Measurements from ENCODE around the gene UCKL1.

UCKL1 gene

DNA sequence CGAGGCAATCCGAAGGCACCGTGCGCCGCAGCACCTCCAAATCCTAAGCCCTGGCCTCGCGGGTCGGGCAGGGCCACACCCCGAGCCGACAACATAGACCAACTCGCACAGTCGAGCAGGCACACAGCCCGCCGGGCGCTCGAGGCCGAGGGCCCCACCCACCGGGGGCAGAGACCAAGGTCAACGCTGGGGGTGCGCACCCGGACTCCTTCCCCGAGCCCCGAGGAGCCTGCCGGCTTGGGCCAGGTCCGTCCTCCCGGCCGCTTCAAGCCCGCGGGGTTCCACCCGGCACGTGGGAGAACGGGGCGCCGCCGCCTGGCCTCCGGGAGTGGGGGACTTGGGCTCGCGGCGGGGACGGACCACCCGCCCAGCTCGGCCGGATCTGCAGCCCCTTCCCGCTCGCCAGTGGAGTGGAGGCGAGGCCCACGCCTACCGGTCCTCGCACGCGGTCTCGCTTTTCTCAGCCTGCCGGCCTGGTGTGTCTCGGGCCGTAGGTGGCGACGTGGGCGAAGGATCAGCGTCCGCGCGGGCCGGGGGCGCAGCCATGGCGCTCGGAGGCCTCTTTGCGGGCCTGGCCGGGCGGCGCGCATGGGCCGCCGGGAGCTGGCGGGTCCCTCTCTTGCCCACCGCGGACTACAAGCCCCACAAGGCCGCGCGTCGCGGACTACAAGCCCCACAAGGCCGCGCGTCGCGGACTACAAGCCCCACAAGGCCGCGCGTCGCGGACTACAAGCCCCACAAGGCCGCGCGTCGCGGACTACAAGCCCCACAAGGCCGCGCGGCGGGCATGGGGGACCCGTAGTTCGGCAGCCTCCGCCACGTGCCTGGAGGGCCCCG is at the start of gene UCKL1:
UCKL1 (minus strand) TSS at position 590 of the 837 bp plus-strand sequence; CDS start at position 546, 44 bp downstream.
- H3K36me3 Mint-ChIP-seq (ENCODE audit: low read depth) = no peaks in the 10 kb centered on the region
- H3K27ac Mint-ChIP-seq = peak within 1 kb of the TSS; percentile 82
- H3K4me1 Mint-ChIP-seq (ENCODE audit: low read depth) = peaks cover 19% of the 10 kb centered on the region
- H3K4me3 Mint-ChIP-seq = peak within 1 kb of the TSS; percentile 80
- H3K9me3 Mint-ChIP-seq = no peaks in the 10 kb centered on the region
- H3K27me3 Mint-ChIP-seq (ENCODE audit: low read depth) = no peaks in the 10 kb centered on the region

DNA sequence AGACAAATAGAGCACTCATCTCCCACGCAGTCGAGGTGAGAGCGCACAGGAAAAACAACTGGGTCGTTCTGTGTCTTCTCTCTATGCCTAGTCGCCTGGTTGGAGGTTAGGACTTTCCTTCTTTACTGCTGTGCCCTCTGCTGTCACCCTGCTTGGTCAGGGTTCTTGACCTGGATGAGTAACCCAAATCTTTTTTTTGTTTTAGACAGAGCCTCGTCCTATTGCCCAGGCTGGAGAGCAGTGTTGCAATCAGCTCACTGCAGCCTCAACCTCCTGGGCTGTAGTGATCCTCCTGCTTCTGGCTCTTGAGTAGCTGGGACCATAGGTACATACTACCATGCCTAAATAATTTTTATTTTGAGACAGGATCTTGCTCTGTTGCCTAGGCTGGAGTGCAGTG is 49.2 kb upstream of the UCKL1 start:
- H3K27me3 Mint-ChIP-seq (ENCODE audit: low read depth) = no peaks in the 10 kb centered on the region
- peak overlapping the region; percentile 24 for H3K27ac Mint-ChIP-seq
- peaks cover 14% of the 10 kb centered on the region for H3K9me3 Mint-ChIP-seq
- H3K36me3 Mint-ChIP-seq (ENCODE audit: low read depth) = peaks cover 48% of the 10 kb centered on the region
- H3K4me1 Mint-ChIP-seq (ENCODE audit: low read depth) = peaks cover 20% of the 10 kb centered on the region
- H3K4me3 Mint-ChIP-seq = no peak overlapping the region

- H3K9me3 Mint-ChIP-seq = peaks cover 10% of the 10 kb centered on the region
- peaks cover 10% of the 10 kb centered on the region for H3K4me1 Mint-ChIP-seq (ENCODE audit: low read depth)
- peaks cover 46% of the 10 kb centered on the region for H3K36me3 Mint-ChIP-seq (ENCODE audit: low read depth)
- H3K27me3 Mint-ChIP-seq (ENCODE audit: low read depth) = no peaks in the 10 kb centered on the region
- no peak overlapping the region for H3K27ac Mint-ChIP-seq
- H3K4me3 Mint-ChIP-seq = no peak overlapping the region
These were observed 47.9 kb upstream of the UCKL1 start for GRCh38 chr20:64003960-64004725.

- Mint-ChIP-seq H3K36me3 (ENCODE audit: low read depth) (peaks cover 41% of the 10 kb centered on the region), H3K9me3 (no peaks in the 10 kb centered on the region), H3K27ac (no peak overlapping the region), H3K4me3 (no peak overlapping the region), H3K27me3 (ENCODE audit: low read depth) (no peaks in the 10 kb centered on the region), H3K4me1 (ENCODE audit: low read depth) (peaks cover 5% of the 10 kb centered on the region)
These were observed 45.4 kb upstream of the UCKL1 start for GRCh38 chr20:64001607-64002011.

GRCh38 chr20:64000906-64001305 is 44.7 kb upstream of the UCKL1 start:
- no peak overlapping the region for H3K4me3 Mint-ChIP-seq
- peaks cover 5% of the 10 kb centered on the region for H3K4me1 Mint-ChIP-seq (ENCODE audit: low read depth)
- H3K27ac Mint-ChIP-seq = no peak overlapping the region
- H3K9me3 Mint-ChIP-seq = no peaks in the 10 kb centered on the region
- no peaks in the 10 kb centered on the region for H3K27me3 Mint-ChIP-seq (ENCODE audit: low read depth)
- H3K36me3 Mint-ChIP-seq (ENCODE audit: low read depth) = peaks cover 43% of the 10 kb centered on the region

DNA sequence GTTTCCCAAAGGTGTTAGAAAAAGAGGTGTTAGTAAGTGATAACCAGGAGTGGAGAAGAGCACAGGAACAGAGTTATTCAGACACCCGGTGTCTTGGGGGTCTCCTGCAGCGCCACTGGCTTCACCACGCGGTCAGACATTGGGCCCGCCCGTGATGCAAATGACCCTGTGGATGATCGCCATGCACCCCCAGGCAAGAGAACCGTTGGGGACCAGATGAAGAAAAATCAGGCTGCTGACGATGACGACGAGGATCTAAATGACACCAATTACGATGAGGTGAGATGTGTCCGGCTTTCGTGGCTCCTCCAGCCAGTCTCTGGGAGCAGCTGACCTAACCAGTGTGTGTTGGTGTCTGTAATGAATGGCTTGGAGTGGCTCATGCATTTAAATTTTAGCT is 26.7 kb upstream of the UCKL1 start:
- no peaks in the 10 kb centered on the region for H3K27me3 Mint-ChIP-seq (ENCODE audit: low read depth)
- peaks cover 31% of the 10 kb centered on the region for H3K36me3 Mint-ChIP-seq (ENCODE audit: low read depth)
- no peak overlapping the region for H3K27ac Mint-ChIP-seq
- H3K4me3 Mint-ChIP-seq = peak overlapping the region; percentile 35
- H3K4me1 Mint-ChIP-seq (ENCODE audit: low read depth) = peaks cover 41% of the 10 kb centered on the region
- no peaks in the 10 kb centered on the region for H3K9me3 Mint-ChIP-seq

DNA sequence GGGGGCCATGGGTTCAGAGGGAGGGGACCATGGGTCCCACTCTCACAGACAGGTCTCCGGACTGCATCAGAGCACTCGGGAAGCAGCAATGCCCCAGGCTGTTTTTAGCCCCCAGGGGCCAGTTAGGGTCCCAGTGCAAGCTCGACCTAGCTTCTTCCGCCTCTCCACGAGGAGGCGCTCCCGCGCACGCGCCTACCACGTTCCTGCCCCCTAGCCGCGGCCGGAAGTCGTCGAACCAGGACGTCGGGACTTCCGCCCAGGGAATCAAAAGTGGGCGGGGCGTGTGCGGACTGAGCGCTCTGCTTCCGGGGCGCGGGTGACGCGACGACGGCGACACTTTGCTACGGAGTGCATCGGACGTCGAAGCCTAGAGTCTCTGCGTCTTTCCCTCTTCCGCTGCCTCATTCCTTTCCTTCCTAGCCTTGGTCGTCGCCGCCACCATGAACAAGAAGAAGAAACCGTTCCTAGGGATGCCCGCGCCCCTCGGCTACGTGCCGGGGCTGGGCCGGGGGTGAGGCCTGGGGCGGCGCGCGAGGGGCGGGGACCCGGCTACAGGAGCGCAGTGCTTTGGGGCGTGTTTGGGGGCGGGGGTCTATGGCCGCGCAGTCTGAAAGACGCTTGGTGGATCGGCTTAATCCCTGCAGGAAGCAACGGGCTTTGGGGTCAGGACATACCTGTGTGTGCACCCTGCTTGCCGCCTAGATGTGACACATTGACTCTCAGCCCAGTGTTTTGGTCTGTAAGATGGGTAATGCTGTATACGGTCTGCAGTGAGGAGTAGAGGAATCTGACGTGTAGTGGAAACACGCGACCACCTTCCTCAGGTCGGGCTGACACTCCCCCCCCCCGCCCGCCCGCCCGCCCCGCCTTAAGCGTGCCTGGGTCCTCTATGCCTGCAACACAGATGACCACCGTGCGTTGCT is 24.9 kb upstream of the UCKL1 start, which contains the start of gene PRPF6:
PRPF6 (plus strand) TSS at position 327 of the 923 bp plus-strand sequence; CDS start at position 441, 114 bp downstream.
- Mint-ChIP-seq H3K27me3 (ENCODE audit: low read depth) (no peaks in the 10 kb centered on the region), H3K4me3 (peak within 1 kb of the TSS; percentile 97), H3K4me1 (ENCODE audit: low read depth) (peaks cover 58% of the 10 kb centered on the region), H3K27ac (peak within 1 kb of the TSS; percentile 97), H3K36me3 (ENCODE audit: low read depth) (peaks cover 36% of the 10 kb centered on the region), H3K9me3 (no peaks in the 10 kb centered on the region)

- Mint-ChIP-seq H3K9me3 (no peaks in the 10 kb centered on the region), H3K27me3 (ENCODE audit: low read depth) (no peaks in the 10 kb centered on the region), H3K36me3 (ENCODE audit: low read depth) (peaks cover 32% of the 10 kb centered on the region), H3K27ac (peak overlapping the region; percentile 97), H3K4me3 (peak overlapping the region; percentile 97), H3K4me1 (ENCODE audit: low read depth) (peaks cover 60% of the 10 kb centered on the region)
These were observed 24.1 kb upstream of the UCKL1 start for GRCh38 chr20:63980317-63980805.

DNA sequence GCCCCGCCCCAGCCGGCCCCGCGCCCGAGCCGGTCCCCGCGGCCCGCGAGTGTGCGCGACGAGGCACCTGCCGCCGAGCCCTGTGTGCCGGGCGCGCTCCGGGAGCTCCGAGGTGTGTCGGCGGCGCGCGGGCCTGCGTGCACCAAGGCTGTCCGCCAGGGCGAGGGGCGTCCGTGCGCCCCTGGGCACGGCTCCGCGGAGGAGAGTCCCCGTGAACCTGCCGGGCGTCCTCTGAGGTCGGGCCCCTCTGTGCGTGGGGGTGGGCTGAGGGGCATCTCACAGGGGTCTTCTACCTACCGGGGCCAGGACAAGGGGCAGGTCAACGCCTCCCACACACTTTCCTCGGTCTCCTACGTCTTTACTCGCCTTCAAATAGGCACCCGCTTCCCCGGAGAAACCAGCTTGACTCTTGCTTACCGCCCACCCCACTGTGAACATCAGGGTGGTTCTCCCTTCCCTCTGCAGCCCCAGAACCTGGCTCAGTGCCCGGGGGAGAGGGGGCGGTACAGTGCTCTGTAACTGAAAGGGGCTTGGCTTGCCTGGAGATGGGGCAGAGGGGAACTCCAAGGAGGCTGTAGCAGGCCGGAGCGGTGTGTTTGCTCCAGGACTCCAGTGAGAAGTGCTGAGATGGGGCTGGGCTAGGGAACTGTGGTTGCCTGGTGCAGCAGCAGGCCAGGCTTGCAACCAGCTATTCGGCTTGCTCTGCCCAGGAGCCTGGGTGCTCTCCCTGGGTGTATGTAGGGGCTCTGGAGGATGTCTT is 23.5 kb upstream of the UCKL1 start, which contains the start of gene SAMD10:
SAMD10 (minus strand) TSS at position 86 of the 760 bp plus-strand sequence. CDS start 175 bp downstream, outside the sequence.
- H3K4me1 Mint-ChIP-seq (ENCODE audit: low read depth) = peaks cover 60% of the 10 kb centered on the region
- peak within 1 kb of the TSS; percentile 97 for H3K27ac Mint-ChIP-seq
- no peaks in the 10 kb centered on the region for H3K9me3 Mint-ChIP-seq
- H3K27me3 Mint-ChIP-seq (ENCODE audit: low read depth) = no peaks in the 10 kb centered on the region
- H3K4me3 Mint-ChIP-seq = peak within 1 kb of the TSS; percentile 97
- H3K36me3 Mint-ChIP-seq (ENCODE audit: low read depth) = peaks cover 32% of the 10 kb centered on the region

GRCh38 chr20:63979229-63979556 is 23.0 kb upstream of the UCKL1 start:
- peaks cover 30% of the 10 kb centered on the region for H3K36me3 Mint-ChIP-seq (ENCODE audit: low read depth)
- peaks cover 58% of the 10 kb centered on the region for H3K4me1 Mint-ChIP-seq (ENCODE audit: low read depth)
- H3K27ac Mint-ChIP-seq = peak overlapping the region; percentile 88
- H3K27me3 Mint-ChIP-seq (ENCODE audit: low read depth) = no peaks in the 10 kb centered on the region
- H3K9me3 Mint-ChIP-seq = no peaks in the 10 kb centered on the region
- H3K4me3 Mint-ChIP-seq = peak overlapping the region; percentile 90

GRCh38 chr20:63978319-63979228 is 22.4 kb upstream of the UCKL1 start:
- peaks cover 32% of the 10 kb centered on the region for H3K36me3 Mint-ChIP-seq (ENCODE audit: low read depth)
- peaks cover 60% of the 10 kb centered on the region for H3K4me1 Mint-ChIP-seq (ENCODE audit: low read depth)
- peak overlapping the region; percentile 88 for H3K27ac Mint-ChIP-seq
- peak overlapping the region; percentile 90 for H3K4me3 Mint-ChIP-seq
- H3K27me3 Mint-ChIP-seq (ENCODE audit: low read depth) = no peaks in the 10 kb centered on the region
- H3K9me3 Mint-ChIP-seq = no peaks in the 10 kb centered on the region

DNA sequence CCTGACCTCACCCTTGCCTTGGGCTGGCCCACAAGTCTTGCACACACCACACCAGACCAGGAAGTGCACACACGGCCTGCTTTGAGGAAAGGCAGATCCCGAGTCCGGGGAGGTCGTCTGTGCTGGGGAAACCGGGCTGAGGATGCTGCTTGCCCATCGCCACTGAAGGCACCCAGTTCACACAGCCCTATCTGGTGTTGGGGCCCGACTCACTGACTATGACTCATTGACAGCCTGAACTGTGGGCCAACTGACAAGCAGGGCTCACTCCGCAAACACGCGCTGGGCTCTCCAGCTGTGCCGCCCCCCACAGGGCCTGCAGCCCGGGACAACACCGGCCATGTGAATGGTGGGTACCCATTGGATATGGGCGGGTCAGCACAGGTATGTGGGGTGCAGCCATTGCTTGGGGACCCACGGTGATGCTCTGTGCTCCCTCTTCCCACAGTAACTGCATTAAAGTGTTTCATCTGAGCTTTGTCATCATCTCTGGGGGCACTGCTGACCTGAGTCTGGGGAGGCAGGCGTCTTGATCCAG is 21.6 kb upstream of the UCKL1 start:
- H3K9me3 Mint-ChIP-seq = no peaks in the 10 kb centered on the region
- H3K36me3 Mint-ChIP-seq (ENCODE audit: low read depth) = peaks cover 33% of the 10 kb centered on the region
- H3K27ac Mint-ChIP-seq = peak overlapping the region; percentile 88
- H3K4me3 Mint-ChIP-seq = peak overlapping the region; percentile 90
- H3K4me1 Mint-ChIP-seq (ENCODE audit: low read depth) = peaks cover 59% of the 10 kb centered on the region
- H3K27me3 Mint-ChIP-seq (ENCODE audit: low read depth) = no peaks in the 10 kb centered on the region
